HepG2 (cell line): ENCODE results near the gene MSI2. TPM values are rescaled to one million over a fixed set of nuclear protein-coding genes. Genes with fewer than 3 reads are reported as not detected.

ENCODE experiments used
- ATAC-seq: fragments of 200-7000 bp; cut with Tn5 transposase; 3 replicates; pipeline ENCODE4 v1.9.1; 2020; ENCODE audit warnings: mild to moderate bottlenecking, moderate library complexity
- BruUV-seq: library from RNA; stranded (reverse); fragments of 400-500 nt; replicated peaks from 2 replicates; lab custom pipeline; 2021; lab: Mats Ljungman, UMichigan
- CTCF ChIA-PET: fragments of 300-600 bp; formaldehyde crosslinking; extraction: SDS; loops from one replicate; lab custom pipeline; 2021; ENCODE audit warnings: low total read pairs, inconsistent platforms, low intra/inter-chr PET ratio; lab: Yijun Ruan, JAX
- POLR2A ChIA-PET: fragments of 350-600 bp; sonication (Branson Sonifier 250); formaldehyde crosslinking; loops from one replicate; lab custom pipeline; 2020; ENCODE audit warnings: antibody characterized with exemption, inconsistent platforms; lab: Yijun Ruan, JAX
- DNase-seq: peaks from one replicate; pipeline ENCODE4 v3.0.0-alpha.2; 2015; ENCODE audit warnings: low spot score
- FAIRE-seq: peaks from 3 replicates; lab custom pipeline; 2011; peaks lifted over from hg19 to GRCh38; lab: Jason Lieb, UNC
- H2AFZ ChIP-seq: one replicate; pipeline ENCODE4 v1.6.1; 2011; ENCODE audit warnings: low read length, inconsistent platforms
- H3K27ac ChIP-seq: fragments of 300-600 bp; 3 replicates; pipeline ENCODE4 v1.8.0; 2011; ENCODE audit warnings: mixed run types, mild to moderate bottlenecking, mixed read lengths, low read length, inconsistent platforms; ENCODE audit not compliant: insufficient read depth; ENCODE audit errors: extremely low read length
- H3K27me3 ChIP-seq, 2 experiments: fragments of 200-600 bp in 1 of 2; 2 replicates in 1 of 2; 3 replicates in 1 of 2; pipeline versions ENCODE4 v1.6.0 to v1.8.0; 2011; ENCODE audit warnings: low read length in 2 of 2, mild to moderate bottlenecking in 2 of 2, moderate library complexity in 2 of 2, inconsistent platforms in 1 of 2; ENCODE audit not compliant: insufficient read depth in 2 of 2, control insufficient read depth in 1 of 2
- H3K36me3 ChIP-seq, 2 experiments: fragments of 200-600 bp in 1 of 2; replicated peaks in 1 of 2; 2 replicates in 1 of 2; 3 replicates in 1 of 2; pipeline versions ENCODE4 v1.5.1 to v1.8.0; 2011; ENCODE audit warnings: low read length in 2 of 2, inconsistent platforms in 1 of 2; ENCODE audit not compliant: insufficient read depth in 2 of 2, control insufficient read depth in 1 of 2
- H3K4me1 ChIP-seq: 2 replicates; pipeline ENCODE4 v1.5.1; 2012; ENCODE audit warnings: low read length, inconsistent platforms; ENCODE audit not compliant: insufficient read depth
- H3K4me2 ChIP-seq: 2 replicates; pipeline ENCODE4 v1.6.0; 2011; ENCODE audit warnings: low read depth, low read length, inconsistent platforms
- H3K4me3 ChIP-seq, 3 experiments: fragments of 200-600 bp in 1 of 3; sonication (generic), shearing (Covaris generic) in 1 of 3; replicated peaks in 1 of 3; 2 replicates each; pipeline ENCODE4 v1.5.1; 2011 to 2016; ENCODE audit warnings: low read length in 3 of 3, inconsistent platforms in 2 of 3, low read depth in 2 of 3, mild to moderate bottlenecking in 2 of 3, control low read depth in 1 of 3, mixed read lengths in 1 of 3; ENCODE audit not compliant: insufficient read depth in 1 of 3
- H3K79me2 ChIP-seq: one replicate; pipeline ENCODE4 v1.6.1; 2011; ENCODE audit warnings: low read length, inconsistent platforms; ENCODE audit not compliant: insufficient read depth
- H3K9ac ChIP-seq: 2 replicates; pipeline ENCODE4 v1.6.0; 2011; ENCODE audit warnings: mild to moderate bottlenecking, low read depth, low read length, inconsistent platforms; ENCODE audit not compliant: insufficient read depth
- H3K9me3 ChIP-seq: 2 replicates; pipeline ENCODE4 v1.5.1; 2012; ENCODE audit warnings: mild to moderate bottlenecking, low read length
- H4K20me1 ChIP-seq: 2 replicates; pipeline ENCODE4 v1.6.0; 2011; ENCODE audit warnings: inconsistent platforms, mild to moderate bottlenecking, low read length, moderate library complexity; ENCODE audit not compliant: insufficient read depth
- HMG20A ChIP-seq: IDR thresholded peaks from 2 replicates; pipeline ENCODE4 v1.6.1; 2016; ENCODE audit warnings: borderline replicate concordance
- HNRNPH1 ChIP-seq: fragments of 200-400 bp; formaldehyde crosslinking; optimal IDR thresholded peaks from 2 replicates; pipeline ENCODE3; 2017; ENCODE audit warnings: mild to moderate bottlenecking, low read depth, low read length
- KLF11 ChIP-seq: IDR thresholded peaks from 2 replicates; pipeline ENCODE4 v1.6.1; 2016; ENCODE audit warnings: missing compliant biosample characterization
- PREB ChIP-seq: sonication (generic); formaldehyde crosslinking; IDR thresholded peaks from 2 replicates; pipeline ENCODE4 v1.4.0; 2020; ENCODE audit warnings: missing genetic modification reagents
- REL ChIP-seq: sonication (generic); formaldehyde crosslinking; conservative IDR thresholded peaks from 2 replicates; pipeline ENCODE4 v1.8.0; 2022; ENCODE audit warnings: mild to moderate bottlenecking, missing genetic modification reagents, moderate library complexity
- SMARCC2 ChIP-seq: fragments of 450-650 bp; IDR thresholded peaks from 2 replicates; pipeline ENCODE4 v1.6.1; 2017; ENCODE audit warnings: antibody characterized with exemption, mild to moderate bottlenecking
- SPEN ChIP-seq: sonication (generic); formaldehyde crosslinking; IDR thresholded peaks from 2 replicates; pipeline ENCODE4 v1.5.1; 2020; ENCODE audit warnings: low read depth, mild to moderate bottlenecking, missing genetic modification reagents
- TCF7 ChIP-seq: sonication (generic); IDR thresholded peaks from 2 replicates; pipeline ENCODE4 v1.6.1; 2016; ENCODE audit warnings: antibody characterized with exemption, low read depth
- ZBTB21 ChIP-seq: sonication (generic); formaldehyde crosslinking; IDR thresholded peaks from 2 replicates; pipeline ENCODE4 v1.4.0; 2020; ENCODE audit warnings: missing genetic modification reagents
- ZFP91 ChIP-seq: sonication (generic); formaldehyde crosslinking; IDR thresholded peaks from 2 replicates; pipeline ENCODE4 v1.9.0; 2022; ENCODE audit warnings: missing genetic modification reagents, mild to moderate bottlenecking, borderline replicate concordance
- ZMYM4 ChIP-seq: sonication (generic); formaldehyde crosslinking; IDR thresholded peaks from 2 replicates; pipeline ENCODE4 v1.8.1; 2023; ENCODE audit warnings: mild to moderate bottlenecking, missing genetic modification reagents
- ZNF615 ChIP-seq: sonication (generic); formaldehyde crosslinking; IDR thresholded peaks from 2 replicates; pipeline ENCODE4 v1.5.0; 2020; ENCODE audit warnings: mild to moderate bottlenecking, missing genetic modification reagents, borderline replicate concordance
- WGBS: methylation state at CpG from one replicate; pipeline ENCODE4 v1.1.6; 2017; ENCODE audit warnings: low lambda C conversion rate; 5-methylcytosine and 5-hydroxymethylcytosine counted together
- in situ Hi-C: cut with HindIII; loops from 2 replicates; pipeline ENCODE4 v1.10.0; 2017; ENCODE audit warnings: low pct_unique_long_range_greater_than_20kb; ENCODE audit not compliant: extremely low pct_ligation_motif_present
- intact Hi-C: fragments of 100-400 bp; cut with micrococcal nuclease; formaldehyde crosslinking; loops from one replicate; pipeline ENCODE4 v1.10.0; 2022; ENCODE audit not compliant: unreplicated experiment
- polyA plus RNA-seq, 8 experiments: library from polyadenylated mRNA; depleted of rRNA in 3 of 8; stranded (reverse) in 7 of 8; unstranded in 1 of 8; fragments of >200 nt; fragmentation: Illumina TruSeq in 4 of 8; extraction: Trizol in 4 of 8; gene quantifications; 2 replicates each; pipeline versions ENCODE4 v1.2.1 to v1.2.3, GENCODE V29; 2011 to 2016; ENCODE audit warnings: low read depth in 4 of 8, missing spikeins in 1 of 8, mixed read lengths in 1 of 8; ENCODE audit not compliant: insufficient read depth in 1 of 8
- total RNA-seq, 5 experiments: library from RNA; depleted of rRNA; stranded (reverse); fragments of >200 nt; fragmentation: Illumina TruSeq; extraction: Trizol; gene quantifications; 2 replicates each; pipeline ENCODE4 v1.2.3, GENCODE V29; 2016; ENCODE audit warnings: low read depth in 1 of 5
- TF ChIP-seq, protein P1 (sequence below): sonication (generic); formaldehyde crosslinking; IDR thresholded peaks from 2 replicates; pipeline ENCODE4 v1.5.0; 2020; ENCODE audit warnings: missing genetic modification reagents
- TF ChIP-seq, protein P2 (sequence below): sonication (generic); formaldehyde crosslinking; IDR thresholded peaks from 2 replicates; pipeline ENCODE4 v1.4.0; 2020; ENCODE audit warnings: missing genetic modification reagents
- TF ChIP-seq, protein P3 (sequence below): sonication (generic); formaldehyde crosslinking; IDR thresholded peaks from 2 replicates; pipeline ENCODE4 v1.8.0; 2022; ENCODE audit warnings: missing genetic modification reagents, mild to moderate bottlenecking, inconsistent platforms, borderline replicate concordance

The MSI2 gene
- total and polyA plus RNA-seq, 2 of the 13 experiments (the other 11 are each of a cell fraction or from before 2014, with no cell fraction given): 77.5 to 78.4 TPM

DNA sequence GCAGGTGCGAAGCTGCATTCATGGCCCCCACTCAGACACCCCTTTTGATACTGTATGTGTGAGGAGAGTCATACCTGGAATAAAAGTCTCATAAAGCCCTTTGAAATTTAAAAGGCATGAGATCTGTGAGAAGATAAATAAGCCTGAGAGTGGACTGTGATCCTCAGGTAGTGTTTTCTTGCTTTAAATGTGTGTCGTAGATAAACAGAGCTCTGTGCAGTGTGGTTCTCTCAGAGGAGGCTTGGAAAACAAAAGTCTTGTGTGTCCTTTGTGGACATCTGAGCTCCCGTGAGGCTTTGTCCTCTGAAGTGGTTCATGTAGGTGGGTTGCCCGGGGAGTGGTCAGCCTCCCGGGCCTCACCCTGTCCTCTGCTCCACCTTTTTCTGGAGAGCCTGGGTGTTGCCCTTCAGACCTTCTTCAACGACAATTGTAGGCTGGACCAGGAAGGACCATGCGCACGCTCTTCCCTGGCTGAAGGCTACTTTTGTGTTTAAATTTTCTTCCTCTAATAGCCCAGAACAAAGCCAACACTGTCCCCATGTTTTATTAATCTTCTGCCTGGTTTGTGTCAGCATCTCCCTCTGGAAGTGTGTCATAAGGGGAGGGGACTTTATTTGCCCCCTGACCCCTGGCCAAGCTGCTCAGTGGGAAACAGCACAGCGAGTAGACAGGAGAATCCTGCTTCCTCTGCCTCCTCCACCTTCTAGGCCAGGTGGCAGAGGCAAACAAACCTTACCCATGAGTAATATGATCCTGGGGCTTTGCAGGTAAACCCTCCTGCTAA lies 151.2 kb downstream of the MSI2 start:
- ChIA-PET CTCF (interaction anchor here (1.4 to 2.3 kb wide), 2 partner anchors 33 to 164 kb away, joined by 4 to 10 read pairs; no protein-coding TSS in a partner anchor), POLR2A (interaction anchor here (0.6 to 3.3 kb wide), 23 partner anchors 17 to 171 kb away, joined by 3 to 24 read pairs (median 5); partner anchors contain the start of gene MSI2)
- H3K27ac ChIP-seq: peak overlapping the region; percentile 96
- BruUV-seq: no TSS peak
- intact Hi-C loops: loop anchor here (1.0 to 10.0 kb wide), 5 partner anchors 33 to 165 kb away; no protein-coding TSS in a partner anchor
- H3K9ac ChIP-seq: peak overlapping the region; percentile 81
- in situ Hi-C loops: no loop called here
- no peaks in the 10 kb centered on the region for H4K20me1 ChIP-seq
- H3K4me1 ChIP-seq: peaks cover 97% of the 10 kb centered on the region
- H3K4me3 ChIP-seq: peak overlapping the region; percentile 26 to 57 (median 51)
- H3K4me2 ChIP-seq: peak overlapping the region; percentile 95
- no peaks in the 10 kb centered on the region for H3K27me3 ChIP-seq
- DNase-seq (peak; percentile 99), ATAC-seq (peak; percentile 92), FAIRE-seq (peak; percentile 93)
- H3K36me3 ChIP-seq: peaks cover 8 to 31% of the 10 kb centered on the region in 2 experiments
- H3K79me2 ChIP-seq: peaks cover 27% of the 10 kb centered on the region
- no peak overlapping the region for H2AFZ ChIP-seq
- 6% methylated on average over 9 of the region's 9 CpGs for WGBS
- H3K9me3 ChIP-seq: no peaks in the 10 kb centered on the region
- TF ChIP-seq, protein P1, sequence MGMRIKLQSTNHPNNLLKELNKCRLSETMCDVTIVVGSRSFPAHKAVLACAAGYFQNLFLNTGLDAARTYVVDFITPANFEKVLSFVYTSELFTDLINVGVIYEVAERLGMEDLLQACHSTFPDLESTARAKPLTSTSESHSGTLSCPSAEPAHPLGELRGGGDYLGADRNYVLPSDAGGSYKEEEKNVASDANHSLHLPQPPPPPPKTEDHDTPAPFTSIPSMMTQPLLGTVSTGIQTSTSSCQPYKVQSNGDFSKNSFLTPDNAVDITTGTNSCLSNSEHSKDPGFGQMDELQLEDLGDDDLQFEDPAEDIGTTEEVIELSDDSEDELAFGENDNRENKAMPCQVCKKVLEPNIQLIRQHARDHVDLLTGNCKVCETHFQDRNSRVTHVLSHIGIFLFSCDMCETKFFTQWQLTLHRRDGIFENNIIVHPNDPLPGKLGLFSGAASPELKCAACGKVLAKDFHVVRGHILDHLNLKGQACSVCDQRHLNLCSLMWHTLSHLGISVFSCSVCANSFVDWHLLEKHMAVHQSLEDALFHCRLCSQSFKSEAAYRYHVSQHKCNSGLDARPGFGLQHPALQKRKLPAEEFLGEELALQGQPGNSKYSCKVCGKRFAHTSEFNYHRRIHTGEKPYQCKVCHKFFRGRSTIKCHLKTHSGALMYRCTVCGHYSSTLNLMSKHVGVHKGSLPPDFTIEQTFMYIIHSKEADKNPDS (CRISPR knock-in tag): 0 out of 2 replicates have a peak, but pooled peaks have one; percentile 17
- TF ChIP-seq SMARCC2 (no peak), HMG20A (no peak; the same call in 1 of the 2 replicates), KLF11 (CRISPR knock-in tag) (no peak), SPEN (CRISPR knock-in tag) (peak; percentile 72; the same call in 1 of the 2 replicates), REL (CRISPR knock-in tag) (no peak), TCF7 (peak; percentile 82), ZFP91 (CRISPR knock-in tag) (peak; percentile 49; the same call in 1 of the 2 replicates), ZBTB21 (CRISPR knock-in tag) (no peak), ZNF615 (CRISPR knock-in tag) (no peak), ZMYM4 (CRISPR knock-in tag) (peak; percentile 42), PREB (no peak), HNRNPH1 (no peak)
- TF ChIP-seq, protein P2, sequence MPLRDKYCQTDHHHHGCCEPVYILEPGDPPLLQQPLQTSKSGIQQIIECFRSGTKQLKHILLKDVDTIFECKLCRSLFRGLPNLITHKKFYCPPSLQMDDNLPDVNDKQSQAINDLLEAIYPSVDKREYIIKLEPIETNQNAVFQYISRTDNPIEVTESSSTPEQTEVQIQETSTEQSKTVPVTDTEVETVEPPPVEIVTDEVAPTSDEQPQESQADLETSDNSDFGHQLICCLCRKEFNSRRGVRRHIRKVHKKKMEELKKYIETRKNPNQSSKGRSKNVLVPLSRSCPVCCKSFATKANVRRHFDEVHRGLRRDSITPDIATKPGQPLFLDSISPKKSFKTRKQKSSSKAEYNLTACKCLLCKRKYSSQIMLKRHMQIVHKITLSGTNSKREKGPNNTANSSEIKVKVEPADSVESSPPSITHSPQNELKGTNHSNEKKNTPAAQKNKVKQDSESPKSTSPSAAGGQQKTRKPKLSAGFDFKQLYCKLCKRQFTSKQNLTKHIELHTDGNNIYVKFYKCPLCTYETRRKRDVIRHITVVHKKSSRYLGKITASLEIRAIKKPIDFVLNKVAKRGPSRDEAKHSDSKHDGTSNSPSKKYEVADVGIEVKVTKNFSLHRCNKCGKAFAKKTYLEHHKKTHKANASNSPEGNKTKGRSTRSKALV (CRISPR knock-in tag): peak; percentile 60
- TF ChIP-seq, protein P3, sequence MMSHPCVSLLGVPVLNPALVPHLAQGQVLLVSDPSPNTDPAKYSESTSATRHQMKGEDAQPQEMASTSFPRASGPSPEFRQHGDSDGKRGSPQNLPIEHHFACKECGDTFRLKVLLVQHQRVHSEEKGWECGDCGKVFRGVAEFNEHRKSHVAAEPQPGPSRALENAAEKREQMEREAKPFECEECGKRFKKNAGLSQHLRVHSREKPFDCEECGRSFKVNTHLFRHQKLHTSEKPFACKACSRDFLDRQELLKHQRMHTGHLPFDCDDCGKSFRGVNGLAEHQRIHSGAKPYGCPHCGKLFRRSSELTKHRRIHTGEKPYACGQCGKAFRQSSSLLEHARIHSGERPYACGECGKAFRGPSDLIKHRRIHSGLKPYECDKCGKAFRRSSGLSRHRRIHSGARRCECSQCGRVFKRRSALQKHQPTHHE (CRISPR knock-in tag): no peak
